DMS153 (cell line): ENCODE measurements around the gene CHRNB4.

Source experiments
- DNase-seq: peaks from one replicate; lab custom pipeline; 2025; lab: John Stamatoyannopoulos, UW

CHRNB4 gene

GRCh38 chr15:78668987-78669386 lies 28.0 kb upstream of the CHRNB4 start:
- DNase-seq: no peak

GRCh38 chr15:78667578-78668236 lies 26.7 kb upstream of the CHRNB4 start:
- DNase-seq: no peak

GRCh38 chr15:78666010-78666409 lies 25.0 kb upstream of the CHRNB4 start:
- no peak for DNase-seq

DNA sequence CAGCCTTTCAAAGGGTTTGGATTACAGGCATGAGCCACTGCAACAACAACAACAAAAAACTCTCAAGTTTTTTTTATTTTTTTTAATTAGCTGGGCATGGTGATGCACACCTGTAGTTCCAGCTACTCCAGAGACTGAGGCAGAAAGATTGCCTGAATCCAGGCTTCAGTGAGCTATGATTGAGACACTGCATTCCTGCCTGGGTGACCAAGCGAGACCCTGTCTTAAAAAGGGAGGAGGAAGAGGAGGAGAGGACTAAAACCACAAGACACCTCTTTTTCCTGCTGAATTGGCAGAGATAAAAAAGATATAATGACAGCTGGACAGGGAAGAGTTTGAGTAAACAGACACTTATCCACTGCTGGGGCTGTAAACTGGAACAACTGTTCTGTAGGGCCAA lies 22.7 kb upstream of the CHRNB4 start:
- DNase-seq: no peak

DNA sequence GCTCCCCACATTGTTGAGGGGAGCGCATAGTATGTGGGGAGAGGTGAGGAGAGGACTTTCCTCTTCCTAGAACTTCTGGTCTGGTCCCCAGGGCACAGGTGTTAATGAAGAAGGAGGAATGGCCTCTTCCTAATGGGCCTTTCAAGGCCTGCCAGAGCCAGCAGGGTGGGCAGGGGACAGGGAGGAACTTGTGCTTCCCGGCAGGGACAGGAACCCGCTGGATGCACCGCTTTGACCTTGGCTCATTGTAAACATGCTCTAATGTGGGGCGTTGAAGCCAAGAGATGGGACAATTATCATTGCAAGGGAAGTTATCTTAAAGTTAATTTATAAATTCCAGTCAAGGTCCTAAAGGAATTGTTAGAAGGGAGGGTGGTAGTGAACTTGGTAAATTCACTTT lies 21.0 kb upstream of the CHRNB4 start:
- DNase-seq: no peak

GRCh38 chr15:78661001-78661400 lies 20.0 kb upstream of the CHRNB4 start:
- no peak for DNase-seq

DNA sequence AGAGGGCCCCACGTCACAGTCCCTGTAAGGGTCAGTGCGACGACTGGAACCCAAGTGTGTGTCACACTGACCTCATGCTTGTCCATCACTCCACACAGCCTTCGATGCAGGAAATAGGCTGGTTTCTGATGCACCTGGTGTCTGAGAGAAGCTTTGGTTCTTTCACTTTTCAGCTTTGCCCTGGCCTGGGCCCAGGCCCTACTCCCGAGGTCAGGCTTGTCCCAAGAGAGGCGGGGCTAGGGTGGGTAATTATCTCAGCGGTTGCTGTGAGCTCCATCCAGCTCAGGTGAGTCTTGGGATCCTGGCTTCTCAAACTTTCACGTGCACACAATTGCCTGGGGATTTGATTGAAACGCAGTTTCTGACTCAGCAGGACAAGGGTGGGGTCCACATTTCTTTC lies 19.6 kb upstream of the CHRNB4 start:
- no peak for DNase-seq

DNA sequence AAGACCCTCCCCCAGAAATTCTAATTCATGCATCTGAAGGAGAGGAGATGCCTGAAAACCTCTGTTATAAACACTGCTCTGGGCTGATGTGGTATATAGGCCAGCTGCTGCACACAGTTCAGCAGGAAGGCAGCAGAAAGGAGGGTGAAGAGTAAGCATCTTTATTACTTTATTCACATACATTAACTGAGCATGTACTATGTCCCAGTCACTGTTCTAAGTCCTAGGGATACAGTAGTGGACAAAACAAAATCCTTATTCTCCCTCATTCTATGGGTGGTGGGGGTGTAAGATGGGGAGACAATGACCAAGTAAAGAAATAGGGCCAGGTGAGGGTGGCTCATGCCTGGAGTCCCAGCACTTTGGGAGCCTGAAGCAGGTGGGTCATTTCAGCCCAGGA lies 17.8 kb upstream of the CHRNB4 start:
- no peak for DNase-seq

DNA sequence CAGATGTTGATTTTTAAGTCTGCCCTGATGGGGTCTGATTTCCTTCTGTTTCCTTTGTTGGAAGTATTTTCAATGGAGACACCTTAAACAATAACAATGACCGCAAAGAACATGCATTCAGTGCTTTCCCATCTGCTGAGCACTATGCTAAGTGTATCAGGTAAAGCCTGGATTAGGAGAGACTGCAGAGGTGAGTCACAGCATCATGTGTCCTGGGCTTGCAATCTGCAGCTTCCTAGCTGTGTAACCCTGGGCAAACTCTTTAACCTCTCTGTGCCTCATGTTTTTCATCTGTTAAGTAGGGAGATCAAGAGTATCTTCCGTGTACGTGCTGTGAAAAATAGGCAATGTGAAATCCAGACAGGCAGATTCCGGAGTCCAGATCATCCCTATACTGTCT lies 13.3 kb upstream of the CHRNB4 start:
- no peak for DNase-seq

GRCh38 chr15:78651930-78652615 lies 11.1 kb upstream of the CHRNB4 start:
- no peak for DNase-seq

DNA sequence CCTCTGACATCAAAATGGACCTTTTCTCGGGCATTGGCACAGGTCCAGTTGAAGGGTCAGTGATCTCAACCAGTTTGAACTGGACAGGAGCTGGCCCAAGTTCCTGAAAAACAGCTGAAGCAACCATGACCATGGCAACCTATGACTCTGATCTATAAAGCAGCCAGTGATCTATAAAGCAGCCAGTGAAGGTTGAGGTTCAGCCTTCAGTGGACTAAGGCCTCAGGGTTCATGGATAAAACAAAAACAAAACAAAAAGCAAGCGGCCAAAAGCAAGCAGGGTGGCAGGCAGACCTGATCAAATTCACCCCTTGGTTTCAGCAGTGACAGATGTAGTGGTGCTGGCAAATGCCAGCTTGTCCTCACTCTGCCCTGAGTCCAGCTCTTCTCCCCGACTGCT lies 10.0 kb upstream of the CHRNB4 start:
- DNase-seq: no peak

DNA sequence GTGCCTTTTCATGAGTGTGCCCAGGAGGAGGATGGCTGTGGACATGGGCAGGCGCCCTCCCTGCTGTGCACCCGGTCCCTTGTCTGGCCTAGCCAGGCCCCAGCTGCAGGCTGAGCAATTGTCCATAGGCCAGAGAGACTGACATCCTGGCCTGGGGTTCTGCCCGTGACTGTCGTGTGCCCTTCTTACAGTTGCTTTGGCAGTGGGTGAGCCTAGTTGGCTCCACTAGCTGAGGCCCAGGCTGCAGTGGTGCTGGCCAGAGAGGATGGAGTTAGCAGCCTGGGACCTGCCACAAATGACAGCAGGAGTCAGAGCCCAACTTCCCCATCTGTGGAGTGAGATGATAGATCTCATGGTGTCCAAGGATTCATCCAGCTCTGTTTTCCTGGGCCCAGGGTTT lies 9.0 kb upstream of the CHRNB4 start:
- DNase-seq: no peak

DNA sequence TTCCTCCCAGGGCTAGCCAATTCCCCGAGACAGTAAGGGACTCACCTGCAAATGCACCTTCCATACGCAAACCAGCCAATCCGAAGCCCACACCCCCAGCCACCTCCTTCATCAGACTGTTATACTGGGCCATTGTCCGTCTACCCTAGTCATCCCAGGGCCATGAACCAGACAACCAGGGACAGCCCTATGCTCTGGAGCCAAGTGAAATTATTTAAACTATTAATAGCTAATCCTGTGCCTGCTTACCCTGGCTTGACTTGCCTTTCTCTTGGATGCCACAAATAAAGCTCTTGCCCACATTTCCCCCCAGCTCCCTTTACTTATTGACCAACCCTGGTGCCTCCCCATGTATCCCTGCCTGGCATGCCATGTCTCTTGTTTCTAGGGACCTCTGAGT lies 4.0 kb upstream of the CHRNB4 start:
- no peak for DNase-seq

DNA sequence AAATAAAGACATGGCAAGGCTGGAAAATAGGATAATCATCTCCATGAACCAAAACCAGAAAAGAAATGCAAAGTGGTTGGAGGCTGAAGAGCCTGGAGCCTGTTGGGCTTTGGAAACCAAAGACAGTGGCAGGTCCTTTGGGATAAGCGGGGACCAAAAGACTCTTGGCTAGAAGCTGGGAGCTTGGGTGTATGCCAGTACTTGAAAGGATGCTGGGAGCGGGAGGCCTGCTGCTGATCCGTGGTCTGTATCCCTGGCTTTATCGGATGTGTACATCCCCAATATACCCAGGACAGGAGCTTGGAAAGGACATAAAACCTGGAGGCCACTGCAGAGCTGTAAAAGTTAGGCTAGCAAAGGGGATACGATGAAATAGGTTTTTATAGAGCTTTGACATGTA lies 1.3 kb upstream of the CHRNB4 start:
- DNase-seq: no peak

DNA sequence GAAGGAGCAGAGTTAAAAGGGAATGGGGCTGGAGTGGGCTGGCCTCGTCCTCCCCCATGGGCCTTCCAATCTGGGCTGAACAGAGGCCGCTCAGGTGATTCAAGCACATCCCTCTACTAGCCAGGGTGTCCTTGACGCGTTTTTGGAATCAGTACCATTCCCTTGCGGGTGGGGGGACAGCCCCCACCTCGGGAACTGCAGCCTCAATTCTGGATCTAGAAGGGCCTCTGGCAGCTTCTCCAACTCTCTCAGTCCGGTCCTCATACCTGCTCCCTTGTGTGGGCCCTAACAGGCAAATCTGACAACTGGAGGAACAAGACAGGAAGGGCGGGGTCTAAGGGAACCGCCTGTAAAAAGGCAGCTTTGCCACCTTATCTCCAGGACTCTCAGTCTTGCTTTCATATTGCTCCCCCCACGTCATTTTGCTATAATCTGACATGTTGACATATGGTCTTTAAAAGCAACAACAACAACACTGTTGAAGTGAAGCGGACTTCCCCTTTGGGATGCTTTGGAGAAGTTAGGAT lies 802 bp upstream of the CHRNB4 start:
- DNase-seq: no peak

GRCh38 chr15:78640527-78641101 lies 396 bp downstream of the CHRNB4 start:
- no peak for DNase-seq

GRCh38 chr15:78638658-78639314 lies 2.2 kb downstream of the CHRNB4 start:
- DNase-seq: no peak

- no peak for DNase-seq
Observed at GRCh38 chr15:78637776-78638435, 3.1 kb downstream of the CHRNB4 start.

GRCh38 chr15:78636378-78636859 lies 4.6 kb downstream of the CHRNB4 start:
- DNase-seq: no peak

DNA sequence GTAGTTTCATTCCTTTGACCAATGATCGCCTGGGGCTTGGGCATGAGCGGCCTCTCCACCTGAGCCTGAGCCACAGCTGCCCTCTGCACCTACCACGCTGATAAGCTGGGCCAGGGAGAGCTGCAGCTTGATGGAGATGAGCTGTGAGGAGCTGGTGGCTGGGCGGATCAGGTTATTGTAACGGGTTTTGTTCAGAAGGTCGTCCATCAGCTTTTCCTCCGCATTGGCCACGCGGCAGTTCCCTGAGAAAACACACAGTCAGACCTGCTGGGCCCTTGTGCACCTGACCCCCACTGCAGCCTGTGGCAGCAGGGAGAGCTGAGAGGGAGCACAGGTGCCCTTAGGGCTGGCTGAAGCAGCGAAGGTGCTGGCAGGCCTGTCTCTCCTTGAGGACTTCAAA lies 5.7 kb downstream of the CHRNB4 start:
- no peak for DNase-seq

DNA sequence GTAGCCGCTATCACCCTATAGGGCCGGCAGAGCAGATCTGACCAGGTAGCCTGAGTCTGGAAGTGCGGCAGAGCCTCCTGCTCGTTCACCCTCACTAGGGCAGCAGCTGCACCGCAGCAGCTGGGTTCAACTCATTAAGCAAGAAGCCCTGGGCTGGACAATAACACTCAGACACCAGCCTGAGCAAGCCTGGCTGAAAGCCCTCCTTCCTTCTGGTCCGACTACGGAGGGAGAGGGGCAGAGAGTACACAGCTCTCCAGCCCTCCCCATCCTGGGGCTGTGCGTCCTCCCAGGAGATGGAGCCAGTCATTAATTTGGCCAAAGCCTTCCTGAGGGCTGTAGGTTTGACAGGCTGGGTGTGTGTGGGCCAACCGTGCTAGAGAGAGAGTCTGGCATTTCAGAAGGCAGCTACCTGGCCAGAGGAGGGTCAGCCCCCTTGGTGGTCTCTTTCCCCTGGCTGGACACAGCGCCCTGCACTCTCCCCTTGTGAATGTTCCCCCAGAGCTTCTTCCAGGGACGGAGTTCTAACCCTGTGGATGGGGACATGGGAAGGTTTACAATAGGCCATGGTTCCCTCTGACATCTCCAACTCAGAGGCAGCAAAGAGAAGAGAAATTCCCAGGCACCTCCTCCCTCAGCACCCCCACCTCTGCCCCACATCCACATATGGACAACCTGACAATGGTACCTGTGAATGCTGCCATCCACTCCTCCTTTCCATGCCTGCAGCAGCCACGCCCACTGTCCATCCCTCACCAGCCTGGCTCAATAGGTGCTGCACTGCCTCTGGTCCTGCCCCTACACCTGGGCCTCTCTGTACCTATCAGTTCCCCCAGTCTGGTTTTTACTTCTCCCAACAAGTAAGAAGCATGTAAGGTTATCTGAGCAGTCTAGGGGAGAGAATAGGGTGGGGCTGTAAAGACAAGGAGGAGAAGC lies 6.5 kb downstream of the CHRNB4 start:
- DNase-seq: no peak
